ENCODE results near the gene ZC2HC1C. TPM values are rescaled to one million over a fixed set of nuclear protein-coding genes. Genes with fewer than 3 reads are reported as not detected.

ZC2HC1C gene
- total RNA-seq (2022) (1.3 and 2.2 TPM in 2 replicates), Bru-seq, nascent RNA (percentile 38 among the genes with signal in this experiment), BruChase-seq, experiment 1, labeled RNA remaining after a 6-hour chase (percentile 26 among the genes with signal in this experiment), BruChase-seq, experiment 2, labeled RNA remaining after a 2-hour chase (percentile 34 among the genes with signal in this experiment)
- long read RNA-seq, partial matches to known transcripts: 0 of 7 reads
- long read RNA-seq, other reads (novel, unspliced or antisense): 6 of 7 reads

- no peaks in the 10 kb centered on the region for H3K9me3 Mint-ChIP-seq (ENCODE audit: unreplicated experiment)
- H3K4me1 Mint-ChIP-seq (ENCODE audit: insufficient read depth, unreplicated experiment): peaks cover 6% of the 10 kb centered on the region
- no peaks in the 10 kb centered on the region for H3K36me3 Mint-ChIP-seq (ENCODE audit: insufficient read depth, unreplicated experiment)
- no peaks in the 10 kb centered on the region for H3K27me3 Mint-ChIP-seq (ENCODE audit: insufficient read depth, unreplicated experiment)
- peak; percentile 90 for DNase-seq (ENCODE audit: unreplicated experiment)
- intact Hi-C loops (cut with micrococcal nuclease): no loop called here
- TF ChIP-seq, protein P1, sequence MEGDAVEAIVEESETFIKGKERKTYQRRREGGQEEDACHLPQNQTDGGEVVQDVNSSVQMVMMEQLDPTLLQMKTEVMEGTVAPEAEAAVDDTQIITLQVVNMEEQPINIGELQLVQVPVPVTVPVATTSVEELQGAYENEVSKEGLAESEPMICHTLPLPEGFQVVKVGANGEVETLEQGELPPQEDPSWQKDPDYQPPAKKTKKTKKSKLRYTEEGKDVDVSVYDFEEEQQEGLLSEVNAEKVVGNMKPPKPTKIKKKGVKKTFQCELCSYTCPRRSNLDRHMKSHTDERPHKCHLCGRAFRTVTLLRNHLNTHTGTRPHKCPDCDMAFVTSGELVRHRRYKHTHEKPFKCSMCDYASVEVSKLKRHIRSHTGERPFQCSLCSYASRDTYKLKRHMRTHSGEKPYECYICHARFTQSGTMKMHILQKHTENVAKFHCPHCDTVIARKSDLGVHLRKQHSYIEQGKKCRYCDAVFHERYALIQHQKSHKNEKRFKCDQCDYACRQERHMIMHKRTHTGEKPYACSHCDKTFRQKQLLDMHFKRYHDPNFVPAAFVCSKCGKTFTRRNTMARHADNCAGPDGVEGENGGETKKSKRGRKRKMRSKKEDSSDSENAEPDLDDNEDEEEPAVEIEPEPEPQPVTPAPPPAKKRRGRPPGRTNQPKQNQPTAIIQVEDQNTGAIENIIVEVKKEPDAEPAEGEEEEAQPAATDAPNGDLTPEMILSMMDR (IDR thresholded peaks at IDR 0.05; ENCODE audit: unreplicated experiment): no peak
- H3K4me3 Mint-ChIP-seq (ENCODE audit: unreplicated experiment): no peak within 1 kb of the TSS
- CTCF ChIA-PET: interaction anchor here (0.5 to 0.9 kb wide), 10 partner anchors 10 to 586 kb away, joined by 3 to 5 read pairs (median 4); no protein-coding TSS in a partner anchor
- H3K27ac Mint-ChIP-seq (ENCODE audit: low read depth, unreplicated experiment): no peak within 1 kb of the TSS
- POLR2A ChIA-PET: interaction anchor here (0.7 to 2.2 kb wide), 20 partner anchors 9 to 576 kb away, joined by 3 to 18 read pairs (median 5); partner anchors contain the start of genes DLST, EIF2B2, FOS and ISCA2
- no TSS peak for BruUV-seq (replicated peaks)
Measured at GRCh38 chr14:75069121-75069810, at the start of gene ZC2HC1C. Gene ZC2HC1C (plus strand): TSS chr14:75069641. CDS start chr14:75070574, 933 bp downstream.

DNA sequence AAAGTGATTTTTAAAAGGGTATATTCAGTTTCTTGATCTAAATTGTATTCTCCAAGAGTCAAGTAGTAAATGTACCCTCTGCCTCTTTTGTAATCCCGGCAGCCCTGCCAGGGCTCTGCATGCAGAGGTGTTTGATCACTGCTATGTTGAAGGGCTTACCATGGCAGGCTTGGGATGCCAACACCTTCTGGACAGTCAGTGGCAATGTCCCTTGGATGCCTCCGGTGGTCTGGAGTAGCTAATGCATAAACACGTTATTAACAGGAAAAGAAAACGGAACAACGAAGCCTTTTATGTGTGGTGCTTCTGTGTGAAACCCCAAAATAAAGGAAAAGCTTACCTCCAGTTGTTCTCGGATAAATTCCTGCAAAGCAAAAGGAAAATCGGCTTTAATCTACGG, 46.8 kb upstream of the ZC2HC1C start:
- no TSS peak for BruUV-seq (replicated peaks)
- peak; percentile 36 for DNase-seq (ENCODE audit: unreplicated experiment)
- POLR2A ChIA-PET: interaction anchor here (0.7 to 1.6 kb wide), 4 partner anchors 11 to 56 kb away, joined by 3 to 5 read pairs (median 3); no protein-coding TSS in a partner anchor
- CTCF ChIA-PET: interaction anchor here (0.6 to 1.4 kb wide), 3 partner anchors 10 to 273 kb away, joined by 3 to 4 read pairs (median 3); no protein-coding TSS in a partner anchor
- intact Hi-C loops (cut with micrococcal nuclease): no loop called here
- H3K27ac Mint-ChIP-seq (ENCODE audit: low read depth, unreplicated experiment): no peak overlapping the region
- H3K4me3 Mint-ChIP-seq (ENCODE audit: unreplicated experiment): no peak overlapping the region
- H3K27me3 Mint-ChIP-seq (ENCODE audit: insufficient read depth, unreplicated experiment): no peaks in the 10 kb centered on the region
- TF ChIP-seq, protein P1 (IDR thresholded peaks at IDR 0.05; ENCODE audit: unreplicated experiment): peak; percentile 28
- H3K36me3 Mint-ChIP-seq (ENCODE audit: insufficient read depth, unreplicated experiment): peaks cover 41% of the 10 kb centered on the region
- no peaks in the 10 kb centered on the region for H3K9me3 Mint-ChIP-seq (ENCODE audit: unreplicated experiment)
- no peaks in the 10 kb centered on the region for H3K4me1 Mint-ChIP-seq (ENCODE audit: insufficient read depth, unreplicated experiment)

DNA sequence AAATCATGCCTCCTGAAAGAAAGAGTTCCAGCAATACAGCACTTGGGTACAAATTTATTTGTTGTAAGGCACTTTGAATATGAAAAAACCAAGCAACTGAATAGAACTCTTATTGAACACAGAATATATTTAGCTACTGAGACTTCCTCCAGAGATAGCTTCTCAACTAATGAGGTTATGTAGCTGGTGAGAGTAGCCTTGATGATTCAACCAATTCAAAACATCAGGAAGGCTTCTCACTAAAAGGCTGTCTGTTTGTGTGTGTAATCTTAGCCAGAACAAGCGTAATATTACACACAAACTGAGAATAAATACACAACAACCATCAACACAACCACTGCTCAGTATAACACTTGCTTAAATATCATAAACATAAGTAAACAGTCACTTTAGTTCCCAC, 46.3 kb upstream of the ZC2HC1C start:
- ChIA-PET POLR2A (interaction anchor here (0.7 to 1.6 kb wide), 4 partner anchors 11 to 55 kb away, joined by 3 to 5 read pairs (median 3); no protein-coding TSS in a partner anchor), CTCF (interaction anchor here (0.6 to 1.5 kb wide), 4 partner anchors 65 to 272 kb away, joined by 3 to 6 read pairs (median 4); no protein-coding TSS in a partner anchor)
- H3K9me3 Mint-ChIP-seq (ENCODE audit: unreplicated experiment): no peaks in the 10 kb centered on the region
- TF ChIP-seq, protein P1 (IDR thresholded peaks at IDR 0.05; ENCODE audit: unreplicated experiment): no peak
- no TSS peak for BruUV-seq (replicated peaks)
- H3K4me1 Mint-ChIP-seq (ENCODE audit: insufficient read depth, unreplicated experiment): no peaks in the 10 kb centered on the region
- H3K36me3 Mint-ChIP-seq (ENCODE audit: insufficient read depth, unreplicated experiment): peaks cover 40% of the 10 kb centered on the region
- H3K27ac Mint-ChIP-seq (ENCODE audit: low read depth, unreplicated experiment): no peak overlapping the region
- H3K4me3 Mint-ChIP-seq (ENCODE audit: unreplicated experiment): no peak overlapping the region
- no peak for DNase-seq (ENCODE audit: unreplicated experiment)
- H3K27me3 Mint-ChIP-seq (ENCODE audit: insufficient read depth, unreplicated experiment): no peaks in the 10 kb centered on the region
- intact Hi-C loops (cut with micrococcal nuclease): no loop called here

DNA sequence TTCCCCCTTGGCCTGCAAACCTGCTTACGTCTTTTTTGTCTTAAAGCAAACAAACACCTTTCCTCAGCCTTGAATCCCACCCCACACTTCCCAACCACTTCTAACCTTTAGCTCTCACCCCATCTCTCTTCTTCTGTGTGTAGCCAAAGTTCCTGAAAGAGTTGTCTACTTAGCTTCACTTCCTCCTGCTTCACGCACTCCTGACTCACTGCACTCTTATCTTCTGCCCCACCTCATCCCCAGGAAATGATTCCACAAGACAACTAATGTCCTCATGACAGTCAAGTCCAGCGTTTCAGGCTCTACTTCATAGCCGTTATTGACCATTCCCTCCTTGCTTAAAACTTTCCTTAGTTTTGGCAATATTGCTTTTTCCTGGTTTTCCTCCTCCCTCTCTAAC, 44.4 kb upstream of the ZC2HC1C start:
- intact Hi-C loops (cut with micrococcal nuclease): no loop called here
- TF ChIP-seq, protein P1 (IDR thresholded peaks at IDR 0.05; ENCODE audit: unreplicated experiment): no peak
- CTCF ChIA-PET: interaction anchor here (0.6 kb wide), 2 partner anchors 147 to 893 kb away, joined by 3 to 7 read pairs; no protein-coding TSS in a partner anchor
- POLR2A ChIA-PET: interaction anchor here (0.5 to 0.9 kb wide), 4 partner anchors 11 to 240 kb away, joined by 3 to 4 read pairs (median 3); no protein-coding TSS in a partner anchor
- Mint-ChIP-seq H3K27ac (ENCODE audit: low read depth, unreplicated experiment) (no peak overlapping the region), H3K4me1 (ENCODE audit: insufficient read depth, unreplicated experiment) (no peaks in the 10 kb centered on the region), H3K27me3 (ENCODE audit: insufficient read depth, unreplicated experiment) (no peaks in the 10 kb centered on the region), H3K36me3 (ENCODE audit: insufficient read depth, unreplicated experiment) (peaks cover 48% of the 10 kb centered on the region), H3K9me3 (ENCODE audit: unreplicated experiment) (no peaks in the 10 kb centered on the region), H3K4me3 (ENCODE audit: unreplicated experiment) (no peak overlapping the region)
- BruUV-seq (replicated peaks): no TSS peak
- no peak for DNase-seq (ENCODE audit: unreplicated experiment)

Measured in MCF 10A (cell line).